A549 (cell line): ENCODE results near the gene TMEM39B.

Experiments
- CEBPB ChIP-seq, 2 experiments: fragments of >200 bp in 1 of 2; sonication (Bioruptor Twin) in 1 of 2; formaldehyde crosslinking in 1 of 2; IDR thresholded peaks; 2 replicates each; pipeline ENCODE4 v1.6.1; 2012 to 2016
- CHD4 ChIP-seq: fragments of 200-600 bp; sonication (generic); IDR thresholded peaks from 2 replicates; pipeline ENCODE4 v1.6.1; 2016; ENCODE audit warnings: antibody characterized with exemption, mild to moderate bottlenecking, borderline replicate concordance
- EP300 ChIP-seq, 2 experiments: fragments of >200 bp; sonication (Bioruptor Twin); formaldehyde crosslinking; IDR thresholded peaks; 2 replicates in 1 of 2; 3 replicates in 1 of 2; pipeline ENCODE4 v1.6.1; 2016 to 2017
- KDM1A ChIP-seq: fragments of 200-600 bp; sonication (generic); IDR thresholded peaks from 2 replicates; pipeline ENCODE4 v1.6.1; 2016; ENCODE audit warnings: low read depth, mild to moderate bottlenecking
- MAFK ChIP-seq: fragments of 450-650 bp; IDR thresholded peaks from 2 replicates; pipeline ENCODE4 v1.6.1; 2014; ENCODE audit not compliant: partially characterized antibody
- POLR2A ChIP-seq: IDR thresholded peaks from 2 replicates; pipeline ENCODE4 v1.6.1; 2012; ENCODE audit warnings: mild to moderate bottlenecking, low read length
- RAD21 ChIP-seq, 2 experiments: fragments of >200 bp in 1 of 2; sonication (Bioruptor Twin) in 1 of 2; formaldehyde crosslinking in 1 of 2; IDR thresholded peaks in 1 of 2; conservative IDR thresholded peaks in 1 of 2; 2 replicates in 1 of 2; 3 replicates in 1 of 2; pipeline ENCODE4 v1.6.1; 2012 to 2018; ENCODE audit warnings: inconsistent platforms in 1 of 2
- RCOR1 ChIP-seq: fragments of 150-350 bp; IDR thresholded peaks from 2 replicates; pipeline ENCODE4 v1.6.1; 2014; ENCODE audit warnings: antibody characterized with exemption, low read length, low read depth
- RNF2 ChIP-seq: fragments of 200-600 bp; sonication (generic); IDR thresholded peaks from 2 replicates; pipeline ENCODE4 v1.6.1; 2016; ENCODE audit warnings: low read depth, mild to moderate bottlenecking, antibody characterized with exemption, moderate library complexity, borderline replicate concordance
- TF ChIP-seq, protein P1 (sequence below): fragments of >200 bp; sonication (Bioruptor Twin); formaldehyde crosslinking; IDR thresholded peaks from 3 replicates; pipeline ENCODE4 v1.5.1; 2016
- TF ChIP-seq, protein P2 (sequence below): fragments of 200-600 bp; sonication (generic); IDR thresholded peaks from 2 replicates; pipeline ENCODE4 v1.6.1; 2016; ENCODE audit warnings: antibody characterized with exemption, mild to moderate bottlenecking, moderate library complexity
- TF ChIP-seq, protein P3 (sequence below): IDR thresholded peaks from 2 replicates; pipeline ENCODE4 v1.6.1; 2012

DNA sequence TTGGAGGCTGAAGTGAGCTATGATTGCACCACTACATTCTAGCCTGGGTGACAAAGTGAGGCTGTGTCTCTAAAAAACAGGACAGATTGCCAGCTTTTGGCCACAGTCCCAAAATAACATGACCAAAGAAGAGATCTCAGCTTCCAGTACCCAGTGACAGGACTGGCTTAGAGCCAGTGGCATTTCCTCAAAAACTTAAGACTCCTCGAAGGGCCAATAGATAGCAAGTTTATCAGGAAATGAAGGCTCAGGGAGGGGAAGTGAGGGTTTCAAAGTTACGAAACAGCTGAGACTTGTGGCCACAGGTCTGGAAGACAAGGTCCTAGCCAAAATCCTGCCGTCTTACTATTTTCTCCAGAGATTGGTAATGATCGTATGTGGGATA is 6.3 kb upstream of the TMEM39B start:
- TF ChIP-seq, protein P1, sequence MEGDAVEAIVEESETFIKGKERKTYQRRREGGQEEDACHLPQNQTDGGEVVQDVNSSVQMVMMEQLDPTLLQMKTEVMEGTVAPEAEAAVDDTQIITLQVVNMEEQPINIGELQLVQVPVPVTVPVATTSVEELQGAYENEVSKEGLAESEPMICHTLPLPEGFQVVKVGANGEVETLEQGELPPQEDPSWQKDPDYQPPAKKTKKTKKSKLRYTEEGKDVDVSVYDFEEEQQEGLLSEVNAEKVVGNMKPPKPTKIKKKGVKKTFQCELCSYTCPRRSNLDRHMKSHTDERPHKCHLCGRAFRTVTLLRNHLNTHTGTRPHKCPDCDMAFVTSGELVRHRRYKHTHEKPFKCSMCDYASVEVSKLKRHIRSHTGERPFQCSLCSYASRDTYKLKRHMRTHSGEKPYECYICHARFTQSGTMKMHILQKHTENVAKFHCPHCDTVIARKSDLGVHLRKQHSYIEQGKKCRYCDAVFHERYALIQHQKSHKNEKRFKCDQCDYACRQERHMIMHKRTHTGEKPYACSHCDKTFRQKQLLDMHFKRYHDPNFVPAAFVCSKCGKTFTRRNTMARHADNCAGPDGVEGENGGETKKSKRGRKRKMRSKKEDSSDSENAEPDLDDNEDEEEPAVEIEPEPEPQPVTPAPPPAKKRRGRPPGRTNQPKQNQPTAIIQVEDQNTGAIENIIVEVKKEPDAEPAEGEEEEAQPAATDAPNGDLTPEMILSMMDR, result no peak
- TF ChIP-seq POLR2A, result no peak
- no peak for TF ChIP-seq RNF2
- no peak for TF ChIP-seq CHD4
- TF ChIP-seq CEBPB (IDR thresholded peaks at IDR 0.05), result no peak
- TF ChIP-seq, protein P2, sequence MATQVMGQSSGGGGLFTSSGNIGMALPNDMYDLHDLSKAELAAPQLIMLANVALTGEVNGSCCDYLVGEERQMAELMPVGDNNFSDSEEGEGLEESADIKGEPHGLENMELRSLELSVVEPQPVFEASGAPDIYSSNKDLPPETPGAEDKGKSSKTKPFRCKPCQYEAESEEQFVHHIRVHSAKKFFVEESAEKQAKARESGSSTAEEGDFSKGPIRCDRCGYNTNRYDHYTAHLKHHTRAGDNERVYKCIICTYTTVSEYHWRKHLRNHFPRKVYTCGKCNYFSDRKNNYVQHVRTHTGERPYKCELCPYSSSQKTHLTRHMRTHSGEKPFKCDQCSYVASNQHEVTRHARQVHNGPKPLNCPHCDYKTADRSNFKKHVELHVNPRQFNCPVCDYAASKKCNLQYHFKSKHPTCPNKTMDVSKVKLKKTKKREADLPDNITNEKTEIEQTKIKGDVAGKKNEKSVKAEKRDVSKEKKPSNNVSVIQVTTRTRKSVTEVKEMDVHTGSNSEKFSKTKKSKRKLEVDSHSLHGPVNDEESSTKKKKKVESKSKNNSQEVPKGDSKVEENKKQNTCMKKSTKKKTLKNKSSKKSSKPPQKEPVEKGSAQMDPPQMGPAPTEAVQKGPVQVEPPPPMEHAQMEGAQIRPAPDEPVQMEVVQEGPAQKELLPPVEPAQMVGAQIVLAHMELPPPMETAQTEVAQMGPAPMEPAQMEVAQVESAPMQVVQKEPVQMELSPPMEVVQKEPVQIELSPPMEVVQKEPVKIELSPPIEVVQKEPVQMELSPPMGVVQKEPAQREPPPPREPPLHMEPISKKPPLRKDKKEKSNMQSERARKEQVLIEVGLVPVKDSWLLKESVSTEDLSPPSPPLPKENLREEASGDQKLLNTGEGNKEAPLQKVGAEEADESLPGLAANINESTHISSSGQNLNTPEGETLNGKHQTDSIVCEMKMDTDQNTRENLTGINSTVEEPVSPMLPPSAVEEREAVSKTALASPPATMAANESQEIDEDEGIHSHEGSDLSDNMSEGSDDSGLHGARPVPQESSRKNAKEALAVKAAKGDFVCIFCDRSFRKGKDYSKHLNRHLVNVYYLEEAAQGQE, result no peak
- no peak for TF ChIP-seq KDM1A
- no peak for TF ChIP-seq RCOR1
- TF ChIP-seq RAD21 (conservative IDR thresholded peaks at IDR 0.05 in 1 of 2, IDR thresholded peaks at IDR 0.05 in 1 of 2), result no peak
- TF ChIP-seq, protein P3, sequence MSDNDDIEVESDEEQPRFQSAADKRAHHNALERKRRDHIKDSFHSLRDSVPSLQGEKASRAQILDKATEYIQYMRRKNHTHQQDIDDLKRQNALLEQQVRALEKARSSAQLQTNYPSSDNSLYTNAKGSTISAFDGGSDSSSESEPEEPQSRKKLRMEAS, result no peak
- no peak for TF ChIP-seq EP300 (IDR thresholded peaks at IDR 0.05)
- no peak for TF ChIP-seq MAFK
